GM10266 (cell line): Measurements from ENCODE around the gene G3BP1.
"Not testable (repeated sequence)": the region's sequence is repeated elsewhere in the genome, so short reads cannot be mapped to it uniquely, and the experiment has no call there.

Experiments
- DNase-seq: peaks from one replicate; pipeline ENCODE4 v3.0.0; 2012; ENCODE audit errors: extremely low spot score
- TF ChIP-seq, protein P1 (sequence below): IDR thresholded peaks from 2 replicates; pipeline ENCODE4 v1.5.1; 2012; ENCODE audit warnings: mild to moderate bottlenecking, low read depth; ENCODE audit not compliant: control insufficient read depth, insufficient read depth; ENCODE audit errors: missing control alignments

G3BP1 gene

DNA sequence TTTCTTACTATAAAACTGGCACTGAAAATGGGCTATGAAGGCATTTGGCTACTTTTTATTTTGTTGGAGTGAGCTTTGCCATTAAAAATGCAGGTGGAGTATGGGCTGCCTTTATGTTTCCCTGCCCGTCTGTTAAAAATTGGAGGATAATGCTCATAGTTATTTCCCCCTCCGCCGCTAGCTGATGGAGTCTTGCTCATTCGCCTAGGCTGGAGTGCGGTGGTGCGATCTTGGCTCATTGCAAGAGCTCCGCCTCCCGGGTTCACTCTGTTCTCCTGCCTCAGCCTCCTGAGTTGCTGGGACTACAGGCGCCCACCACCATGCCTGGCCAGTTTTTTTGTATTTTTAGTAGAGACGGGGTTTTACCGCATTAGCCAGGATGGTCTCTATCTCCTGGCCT is 8.6 kb downstream of the G3BP1 start:
- TF ChIP-seq, protein P1, sequence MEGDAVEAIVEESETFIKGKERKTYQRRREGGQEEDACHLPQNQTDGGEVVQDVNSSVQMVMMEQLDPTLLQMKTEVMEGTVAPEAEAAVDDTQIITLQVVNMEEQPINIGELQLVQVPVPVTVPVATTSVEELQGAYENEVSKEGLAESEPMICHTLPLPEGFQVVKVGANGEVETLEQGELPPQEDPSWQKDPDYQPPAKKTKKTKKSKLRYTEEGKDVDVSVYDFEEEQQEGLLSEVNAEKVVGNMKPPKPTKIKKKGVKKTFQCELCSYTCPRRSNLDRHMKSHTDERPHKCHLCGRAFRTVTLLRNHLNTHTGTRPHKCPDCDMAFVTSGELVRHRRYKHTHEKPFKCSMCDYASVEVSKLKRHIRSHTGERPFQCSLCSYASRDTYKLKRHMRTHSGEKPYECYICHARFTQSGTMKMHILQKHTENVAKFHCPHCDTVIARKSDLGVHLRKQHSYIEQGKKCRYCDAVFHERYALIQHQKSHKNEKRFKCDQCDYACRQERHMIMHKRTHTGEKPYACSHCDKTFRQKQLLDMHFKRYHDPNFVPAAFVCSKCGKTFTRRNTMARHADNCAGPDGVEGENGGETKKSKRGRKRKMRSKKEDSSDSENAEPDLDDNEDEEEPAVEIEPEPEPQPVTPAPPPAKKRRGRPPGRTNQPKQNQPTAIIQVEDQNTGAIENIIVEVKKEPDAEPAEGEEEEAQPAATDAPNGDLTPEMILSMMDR = no peak
- DNase-seq = no peak

DNA sequence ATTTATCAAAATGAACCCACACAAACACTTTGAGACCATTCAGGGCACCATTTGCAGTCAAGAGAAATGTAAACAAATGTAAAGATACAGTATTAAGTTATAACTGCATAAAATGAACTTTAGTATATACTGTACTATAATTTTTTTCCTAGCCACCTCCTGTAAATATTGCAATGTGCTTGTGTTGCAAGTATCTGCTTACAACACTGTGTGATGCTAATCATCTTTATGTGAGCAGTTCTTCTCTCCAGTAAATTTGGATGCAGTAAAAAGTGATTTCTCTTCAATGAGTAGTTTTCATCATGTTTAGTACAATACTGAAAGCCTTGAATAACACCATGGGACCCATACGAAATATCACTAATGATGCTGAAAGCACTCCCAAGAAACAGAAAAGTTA is 9.4 kb downstream of the G3BP1 start:
- no peak for DNase-seq
- TF ChIP-seq, protein P1 = no peak

DNA sequence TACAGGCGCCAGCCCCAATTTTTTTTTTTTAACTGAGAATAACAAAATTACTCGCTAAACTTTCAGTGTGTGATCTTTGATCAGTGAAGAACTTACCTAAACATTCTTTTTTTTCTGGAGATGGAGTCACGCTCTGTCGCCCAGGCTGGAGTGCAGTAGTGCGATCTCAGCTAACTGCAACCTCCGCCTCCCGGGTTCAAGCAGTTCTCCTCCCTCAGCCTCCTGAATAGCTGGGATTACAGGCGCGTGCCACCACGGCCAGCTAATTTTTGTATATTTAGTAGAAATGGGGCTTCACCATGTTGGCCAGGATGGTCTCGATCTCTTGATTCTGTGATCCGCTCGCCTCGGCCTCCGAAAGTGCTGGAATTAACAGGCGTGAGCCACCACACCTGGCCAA is 11.9 kb downstream of the G3BP1 start:
- DNase-seq = not testable (repeated sequence)

DNA sequence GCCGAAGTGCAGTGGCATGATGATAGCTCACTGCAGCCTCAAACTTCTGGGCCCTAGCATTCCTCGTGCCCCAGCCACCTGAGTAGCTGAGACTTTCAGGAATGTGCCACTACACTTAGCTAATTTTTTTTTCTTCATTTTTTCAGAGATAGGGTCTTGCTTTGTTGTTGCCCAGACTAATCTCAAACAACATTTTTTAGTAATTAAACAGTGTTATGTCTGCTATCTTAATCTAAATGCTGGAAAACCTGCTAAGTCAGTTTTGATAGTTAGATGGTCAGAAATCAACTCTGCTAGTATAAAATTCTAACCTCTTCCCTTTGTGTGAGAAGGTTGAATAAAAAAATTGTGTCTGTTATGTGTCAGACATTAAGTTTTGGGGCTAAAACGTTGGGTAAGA is 12.4 kb downstream of the G3BP1 start:
- DNase-seq = no peak
- TF ChIP-seq, protein P1 = no peak

DNA sequence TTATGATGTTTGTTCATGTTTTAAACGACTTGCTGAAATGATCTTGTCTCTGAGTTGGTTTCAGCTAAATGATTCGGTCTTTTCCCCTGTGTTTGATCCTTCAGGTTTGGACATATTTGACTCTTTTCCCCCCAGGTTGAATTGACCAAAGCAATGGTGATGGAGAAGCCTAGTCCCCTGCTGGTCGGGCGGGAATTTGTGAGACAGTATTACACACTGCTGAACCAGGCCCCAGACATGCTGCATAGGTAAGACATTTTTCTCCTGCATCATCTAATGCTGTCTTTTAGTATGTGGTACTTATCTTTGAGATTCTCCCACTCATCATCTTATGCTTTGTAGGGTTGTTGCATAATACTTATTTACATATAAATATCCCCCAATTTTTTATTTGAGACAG is 14.7 kb downstream of the G3BP1 start:
- TF ChIP-seq, protein P1 = no peak
- no peak for DNase-seq

DNA sequence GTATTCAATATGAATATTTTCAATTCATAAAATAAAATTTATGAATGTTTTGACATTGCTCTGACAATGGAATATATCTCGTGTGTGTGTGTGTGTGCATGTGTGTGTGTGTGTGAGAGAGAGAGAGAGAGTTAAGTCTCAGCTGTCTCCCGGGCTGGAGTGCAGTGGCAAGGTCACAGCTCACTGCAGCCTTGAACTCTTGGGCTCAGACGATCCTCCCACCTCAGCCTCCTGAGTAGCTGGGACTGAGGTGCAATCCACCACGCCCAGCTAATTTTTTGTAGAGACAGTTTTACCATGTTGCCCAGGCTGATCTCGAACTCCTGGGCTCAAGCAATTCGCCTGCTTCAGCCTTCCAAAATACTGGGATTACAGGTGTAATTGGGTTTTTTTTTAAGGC is 16.1 kb downstream of the G3BP1 start:
- TF ChIP-seq, protein P1 = no peak
- DNase-seq = no peak

DNA sequence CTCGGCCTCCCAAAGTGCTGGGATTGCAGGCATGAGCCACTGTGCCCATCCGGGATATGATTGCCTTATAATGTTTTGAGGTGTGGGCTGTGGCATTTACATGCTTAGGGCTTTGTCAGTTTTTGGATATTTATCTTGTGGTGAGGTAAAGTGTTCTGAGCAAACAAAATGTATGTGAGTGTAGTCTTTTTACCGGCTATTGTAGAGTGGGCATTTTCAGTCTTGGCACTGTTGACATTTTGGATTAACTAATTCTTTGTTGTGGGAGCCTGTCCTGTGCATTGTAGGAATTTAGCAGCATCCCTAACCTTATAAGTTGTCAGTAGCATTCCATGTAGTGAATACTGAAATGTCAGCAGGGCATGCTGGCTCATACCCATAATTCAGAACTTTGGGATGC is 21.6 kb downstream of the G3BP1 start:
- TF ChIP-seq, protein P1 = no peak
- DNase-seq = no peak

DNA sequence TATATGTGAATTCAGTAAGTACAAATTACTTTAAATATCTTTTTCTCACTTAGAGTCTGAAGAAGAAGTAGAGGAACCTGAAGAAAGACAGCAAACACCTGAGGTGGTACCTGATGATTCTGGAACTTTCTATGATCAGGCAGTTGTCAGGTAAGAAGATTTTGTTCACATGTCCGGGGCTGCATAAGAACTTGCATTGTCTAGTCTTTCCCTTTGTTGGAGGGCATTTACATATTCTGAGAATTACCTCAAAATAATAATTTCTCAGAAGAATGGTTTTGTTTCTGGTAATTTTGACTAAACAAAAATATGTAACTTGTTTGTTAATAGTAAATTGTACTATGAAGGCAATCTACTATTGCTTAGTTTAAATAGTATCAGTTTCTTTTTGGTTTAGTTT is 23.7 kb downstream of the G3BP1 start:
- TF ChIP-seq, protein P1 = no peak
- no peak for DNase-seq
